C4-2B (cell line): Measurements from ENCODE around the gene METTL22.

Experiments used
- CTCF ChIP-seq: fragments of 450-650 bp; conservative IDR thresholded peaks from 2 replicates; pipeline ENCODE4 v1.5.1; 2017; ENCODE audit warnings: mild to moderate bottlenecking
- ZFX ChIP-seq: fragments of 450-650 bp; IDR thresholded peaks from 2 replicates; pipeline ENCODE4 v1.6.1; 2017

GRCh38 chr16:8620535-8620934 lies 963 bp upstream of the METTL22 start:
- TF ChIP-seq CTCF (no peak), ZFX (no peak)
